BE2C (cell line): ENCODE data around the gene CXCL13. TPM values are rescaled to one million over a fixed set of nuclear protein-coding genes. Genes with fewer than 3 reads are reported as not detected.
"Not testable (repeated sequence)": the region's sequence is repeated elsewhere in the genome, so short reads cannot be mapped to it uniquely, and the experiment has no call there.

Source experiments
- DNase-seq: peaks from one replicate; pipeline ENCODE4 v3.0.0-alpha.2; 2020
- H3K27me3 ChIP-seq: fragments of 250-450 bp; sonication (Bioruptor Pico); 2 replicates; pipeline ENCODE4 v1.5.1; 2020; ENCODE audit warnings: mild to moderate bottlenecking
- H3K36me3 ChIP-seq: fragments of 250-450 bp; sonication (Bioruptor Pico); 2 replicates; pipeline ENCODE4 v1.5.1; 2020; ENCODE audit warnings: mild to moderate bottlenecking
- H3K4me1 ChIP-seq: fragments of 250-450 bp; sonication (Bioruptor Pico); 2 replicates; pipeline ENCODE4 v1.5.1; 2020
- H3K4me3 ChIP-seq: 2 replicates; pipeline ENCODE4 v1.5.1; 2011; ENCODE audit warnings: low read depth, low read length
- H3K9me3 ChIP-seq: fragments of 250-450 bp; sonication (Bioruptor Pico); 2 replicates; pipeline ENCODE4 v1.5.1; 2020
- CTCF ChIP-seq: IDR thresholded peaks from 2 replicates; pipeline ENCODE4 v1.5.1; 2012; ENCODE audit warnings: mild to moderate bottlenecking, low read depth, low read length
- polyA plus RNA-seq: library from polyadenylated mRNA; unstranded; fragments of >200 nt; gene quantifications from one replicate; pipeline ENCODE4 v1.2.1, GENCODE V29; 2012; ENCODE audit warnings: low read depth, missing spikeins; ENCODE audit not compliant: insufficient read length, insufficient read depth

Gene CXCL13, protein sequence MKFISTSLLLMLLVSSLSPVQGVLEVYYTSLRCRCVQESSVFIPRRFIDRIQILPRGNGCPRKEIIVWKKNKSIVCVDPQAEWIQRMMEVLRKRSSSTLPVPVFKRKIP
- not detected for polyA plus RNA-seq

GRCh38 chr4:77605210-77605902 is at the start of gene CXCL13:
Gene CXCL13 (plus strand): TSS chr4:77605820. CDS start chr4:77605866, 46 bp downstream.
- Histone ChIP-seq H3K4me1 (no peaks in the 10 kb centered on the region), H3K4me3 (no peak within 1 kb of the TSS), H3K27me3 (peaks cover 41% of the 10 kb centered on the region), H3K9me3 (no peaks in the 10 kb centered on the region), H3K36me3 (no peaks in the 10 kb centered on the region)
- no peak for TF ChIP-seq CTCF
- DNase-seq = no peak

- no peak for TF ChIP-seq CTCF
- H3K27me3 ChIP-seq = no peaks in the 10 kb centered on the region
- H3K4me3 ChIP-seq = no peak overlapping the region
- no peaks in the 10 kb centered on the region for H3K9me3 ChIP-seq
- H3K36me3 ChIP-seq = no peaks in the 10 kb centered on the region
- H3K4me1 ChIP-seq = no peaks in the 10 kb centered on the region
- no peak for DNase-seq
Observed at GRCh38 chr4:77560170-77560569, 45.5 kb upstream of the CXCL13 start.

GRCh38 chr4:77561720-77562119 is 43.9 kb upstream of the CXCL13 start:
- DNase-seq, H3K4me3 ChIP-seq, H3K36me3 ChIP-seq, H3K4me1 ChIP-seq, H3K27me3 ChIP-seq, H3K9me3 ChIP-seq: not testable (repeated sequence)

DNA sequence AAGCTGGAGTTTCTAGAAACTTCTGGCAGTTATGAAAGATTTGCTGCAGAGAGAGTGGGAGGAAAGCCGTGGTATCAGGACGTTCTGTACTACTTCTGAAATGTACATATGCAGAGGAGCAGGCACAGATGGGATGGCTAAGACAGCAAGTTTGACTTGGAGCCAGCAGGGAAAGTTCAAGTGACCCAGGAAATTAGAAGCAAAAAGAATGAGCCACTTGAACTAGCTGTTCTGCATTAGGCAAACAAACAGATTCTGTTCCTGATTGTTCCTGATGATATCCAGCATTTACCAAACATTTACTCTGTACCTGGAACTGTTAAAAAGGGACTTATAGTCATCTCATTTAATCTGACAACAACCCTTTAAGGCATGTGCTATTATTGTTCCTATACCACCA is 41.4 kb upstream of the CXCL13 start:
- Histone ChIP-seq H3K36me3 (no peaks in the 10 kb centered on the region), H3K4me1 (no peaks in the 10 kb centered on the region), H3K4me3 (no peak overlapping the region), H3K27me3 (no peaks in the 10 kb centered on the region), H3K9me3 (no peaks in the 10 kb centered on the region)
- DNase-seq = no peak
- no peak for TF ChIP-seq CTCF

DNA sequence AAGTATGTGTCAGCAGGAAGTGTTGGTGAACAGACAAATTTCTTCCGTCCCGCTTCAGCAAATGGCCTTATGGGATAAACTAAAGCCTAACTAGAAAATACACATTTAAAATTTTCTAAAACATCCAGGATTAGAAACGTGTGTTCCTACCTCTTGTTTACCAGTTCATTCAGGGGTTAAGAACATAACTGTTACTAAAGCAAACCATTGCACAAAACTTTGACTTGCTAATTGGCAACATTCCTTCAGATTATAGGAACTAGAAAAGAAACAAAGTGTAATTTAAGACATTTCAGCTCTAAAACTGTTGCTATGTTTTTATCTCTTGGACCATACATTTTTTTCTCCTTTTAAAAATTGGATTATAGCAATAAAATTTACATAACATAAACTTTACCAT is 39.5 kb upstream of the CXCL13 start:
- no peaks in the 10 kb centered on the region for H3K4me1 ChIP-seq
- H3K36me3 ChIP-seq = no peaks in the 10 kb centered on the region
- no peaks in the 10 kb centered on the region for H3K27me3 ChIP-seq
- no peaks in the 10 kb centered on the region for H3K9me3 ChIP-seq
- no peak overlapping the region for H3K4me3 ChIP-seq
- DNase-seq = no peak
- no peak for TF ChIP-seq CTCF

- Histone ChIP-seq H3K9me3 (no peaks in the 10 kb centered on the region; the same call in 1 of the 2 replicates), H3K27me3 (no peaks in the 10 kb centered on the region), H3K36me3 (no peaks in the 10 kb centered on the region), H3K4me3 (no peak overlapping the region), H3K4me1 (no peaks in the 10 kb centered on the region)
- TF ChIP-seq CTCF = no peak
- no peak for DNase-seq
Observed at GRCh38 chr4:77567549-77567948, 38.1 kb upstream of the CXCL13 start.

GRCh38 chr4:77570508-77571214 is 35.0 kb upstream of the CXCL13 start:
- not testable (repeated sequence) for H3K27me3 ChIP-seq, H3K36me3 ChIP-seq, H3K9me3 ChIP-seq, H3K4me1 ChIP-seq, DNase-seq, H3K4me3 ChIP-seq
